WTC11 (cell line): ENCODE measurements around the gene VPS39.

Experiments
- FOXP1 ChIP-seq: sonication (generic); formaldehyde crosslinking; IDR thresholded peaks from 2 replicates; pipeline ENCODE4 v1.8.0; 2022; ENCODE audit warnings: missing genetic modification reagents, mild to moderate bottlenecking, moderate library complexity, borderline replicate concordance
- MYBL2 ChIP-seq: sonication (generic); formaldehyde crosslinking; IDR thresholded peaks from 2 replicates; pipeline ENCODE4 v1.8.1; 2023; ENCODE audit warnings: mild to moderate bottlenecking, moderate library complexity, missing genetic modification reagents
- NFYB ChIP-seq: sonication (generic); formaldehyde crosslinking; conservative IDR thresholded peaks from 2 replicates; pipeline ENCODE4 v1.8.0; 2022; ENCODE audit warnings: low read depth, missing genetic modification reagents
- NR2C2 ChIP-seq: sonication (generic); formaldehyde crosslinking; IDR thresholded peaks from 2 replicates; pipeline ENCODE4 v1.8.0; 2022; ENCODE audit warnings: mild to moderate bottlenecking, missing genetic modification reagents
- NR3C1 ChIP-seq: sonication (generic); formaldehyde crosslinking; conservative IDR thresholded peaks from 2 replicates; pipeline ENCODE4 v1.8.1; 2023; ENCODE audit warnings: low read depth, mild to moderate bottlenecking, missing genetic modification reagents
- SP1 ChIP-seq: sonication (generic); formaldehyde crosslinking; conservative IDR thresholded peaks from 2 replicates; pipeline ENCODE4 v1.8.1; 2022; ENCODE audit warnings: missing genetic modification reagents
- ZNF121 ChIP-seq: sonication (generic); formaldehyde crosslinking; IDR thresholded peaks from 2 replicates; pipeline ENCODE4 v1.8.0; 2023; ENCODE audit warnings: missing genetic modification reagents
- TF ChIP-seq, protein P1 (sequence below): sonication (generic); formaldehyde crosslinking; conservative IDR thresholded peaks from 2 replicates; pipeline ENCODE4 v1.8.1; 2022; ENCODE audit warnings: mild to moderate bottlenecking, missing genetic modification reagents
- TF ChIP-seq, protein P2 (sequence below): sonication (generic); formaldehyde crosslinking; IDR thresholded peaks from 2 replicates; pipeline ENCODE4 v1.8.1; 2022; ENCODE audit warnings: low read depth, mild to moderate bottlenecking, moderate library complexity, missing genetic modification reagents, borderline replicate concordance
- TF ChIP-seq, protein P3 (sequence below): fragments of 200-600 bp; IDR thresholded peaks from 2 replicates; pipeline ENCODE4 v1.8.0; 2022; ENCODE audit warnings: antibody characterized with exemption
- TF ChIP-seq, protein P4 (sequence below): sonication (generic); formaldehyde crosslinking; IDR thresholded peaks from 2 replicates; pipeline ENCODE4 v1.8.0; 2022; ENCODE audit warnings: mild to moderate bottlenecking, missing genetic modification reagents
- TF ChIP-seq, protein P5 (sequence below): sonication (generic); formaldehyde crosslinking; IDR thresholded peaks from 2 replicates; pipeline ENCODE4 v1.8.0; 2022; ENCODE audit warnings: mild to moderate bottlenecking, missing genetic modification reagents
- TF ChIP-seq, protein P6 (sequence below): sonication (generic); formaldehyde crosslinking; IDR thresholded peaks from 2 replicates; pipeline ENCODE4 v1.8.1; 2023; ENCODE audit warnings: mild to moderate bottlenecking, moderate library complexity, missing genetic modification reagents
- TF ChIP-seq, protein P7 (sequence below): sonication (generic); formaldehyde crosslinking; IDR thresholded peaks from 2 replicates; pipeline ENCODE4 v1.8.0; 2022; ENCODE audit warnings: mild to moderate bottlenecking, missing genetic modification reagents

DNA sequence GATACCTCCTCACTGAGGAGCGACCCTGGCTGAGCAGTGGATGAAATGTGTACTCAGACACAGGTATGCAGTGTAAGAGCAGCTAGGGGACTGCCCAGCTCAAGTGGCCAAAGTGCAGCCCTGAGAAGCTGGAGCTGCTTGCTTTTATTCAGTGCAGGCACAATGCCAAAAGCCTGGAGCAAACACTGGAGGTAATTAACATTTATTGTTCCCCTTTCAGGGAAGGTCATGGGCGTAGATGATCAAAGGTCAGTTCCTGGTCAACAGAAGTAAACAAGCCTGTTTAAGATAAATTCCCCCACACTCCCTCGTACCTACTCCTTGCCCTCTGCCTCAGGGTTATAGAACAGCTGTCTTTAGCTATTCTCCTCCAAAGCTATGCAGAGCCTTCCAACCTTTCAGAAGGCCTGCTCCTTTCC, 69.1 kb downstream of the VPS39 start:
- TF ChIP-seq, protein P1, sequence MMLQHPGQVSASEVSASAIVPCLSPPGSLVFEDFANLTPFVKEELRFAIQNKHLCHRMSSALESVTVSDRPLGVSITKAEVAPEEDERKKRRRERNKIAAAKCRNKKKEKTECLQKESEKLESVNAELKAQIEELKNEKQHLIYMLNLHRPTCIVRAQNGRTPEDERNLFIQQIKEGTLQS (CRISPR knock-in tag): no peak
- TF ChIP-seq, protein P2, sequence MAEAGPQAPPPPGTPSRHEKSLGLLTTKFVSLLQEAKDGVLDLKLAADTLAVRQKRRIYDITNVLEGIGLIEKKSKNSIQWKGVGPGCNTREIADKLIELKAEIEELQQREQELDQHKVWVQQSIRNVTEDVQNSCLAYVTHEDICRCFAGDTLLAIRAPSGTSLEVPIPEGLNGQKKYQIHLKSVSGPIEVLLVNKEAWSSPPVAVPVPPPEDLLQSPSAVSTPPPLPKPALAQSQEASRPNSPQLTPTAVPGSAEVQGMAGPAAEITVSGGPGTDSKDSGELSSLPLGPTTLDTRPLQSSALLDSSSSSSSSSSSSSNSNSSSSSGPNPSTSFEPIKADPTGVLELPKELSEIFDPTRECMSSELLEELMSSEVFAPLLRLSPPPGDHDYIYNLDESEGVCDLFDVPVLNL (CRISPR knock-in tag): no peak
- TF ChIP-seq NR3C1 (CRISPR knock-in tag) (no peak), NR2C2 (no peak), MYBL2 (CRISPR knock-in tag) (no peak), NFYB (CRISPR knock-in tag) (no peak), SP1 (CRISPR knock-in tag) (no peak), ZNF121 (no peak), FOXP1 (no peak)
- TF ChIP-seq, protein P3, sequence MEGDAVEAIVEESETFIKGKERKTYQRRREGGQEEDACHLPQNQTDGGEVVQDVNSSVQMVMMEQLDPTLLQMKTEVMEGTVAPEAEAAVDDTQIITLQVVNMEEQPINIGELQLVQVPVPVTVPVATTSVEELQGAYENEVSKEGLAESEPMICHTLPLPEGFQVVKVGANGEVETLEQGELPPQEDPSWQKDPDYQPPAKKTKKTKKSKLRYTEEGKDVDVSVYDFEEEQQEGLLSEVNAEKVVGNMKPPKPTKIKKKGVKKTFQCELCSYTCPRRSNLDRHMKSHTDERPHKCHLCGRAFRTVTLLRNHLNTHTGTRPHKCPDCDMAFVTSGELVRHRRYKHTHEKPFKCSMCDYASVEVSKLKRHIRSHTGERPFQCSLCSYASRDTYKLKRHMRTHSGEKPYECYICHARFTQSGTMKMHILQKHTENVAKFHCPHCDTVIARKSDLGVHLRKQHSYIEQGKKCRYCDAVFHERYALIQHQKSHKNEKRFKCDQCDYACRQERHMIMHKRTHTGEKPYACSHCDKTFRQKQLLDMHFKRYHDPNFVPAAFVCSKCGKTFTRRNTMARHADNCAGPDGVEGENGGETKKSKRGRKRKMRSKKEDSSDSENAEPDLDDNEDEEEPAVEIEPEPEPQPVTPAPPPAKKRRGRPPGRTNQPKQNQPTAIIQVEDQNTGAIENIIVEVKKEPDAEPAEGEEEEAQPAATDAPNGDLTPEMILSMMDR: no peak
- TF ChIP-seq, protein P4, sequence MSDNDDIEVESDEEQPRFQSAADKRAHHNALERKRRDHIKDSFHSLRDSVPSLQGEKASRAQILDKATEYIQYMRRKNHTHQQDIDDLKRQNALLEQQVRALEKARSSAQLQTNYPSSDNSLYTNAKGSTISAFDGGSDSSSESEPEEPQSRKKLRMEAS (CRISPR knock-in tag): no peak
- TF ChIP-seq, protein P5, sequence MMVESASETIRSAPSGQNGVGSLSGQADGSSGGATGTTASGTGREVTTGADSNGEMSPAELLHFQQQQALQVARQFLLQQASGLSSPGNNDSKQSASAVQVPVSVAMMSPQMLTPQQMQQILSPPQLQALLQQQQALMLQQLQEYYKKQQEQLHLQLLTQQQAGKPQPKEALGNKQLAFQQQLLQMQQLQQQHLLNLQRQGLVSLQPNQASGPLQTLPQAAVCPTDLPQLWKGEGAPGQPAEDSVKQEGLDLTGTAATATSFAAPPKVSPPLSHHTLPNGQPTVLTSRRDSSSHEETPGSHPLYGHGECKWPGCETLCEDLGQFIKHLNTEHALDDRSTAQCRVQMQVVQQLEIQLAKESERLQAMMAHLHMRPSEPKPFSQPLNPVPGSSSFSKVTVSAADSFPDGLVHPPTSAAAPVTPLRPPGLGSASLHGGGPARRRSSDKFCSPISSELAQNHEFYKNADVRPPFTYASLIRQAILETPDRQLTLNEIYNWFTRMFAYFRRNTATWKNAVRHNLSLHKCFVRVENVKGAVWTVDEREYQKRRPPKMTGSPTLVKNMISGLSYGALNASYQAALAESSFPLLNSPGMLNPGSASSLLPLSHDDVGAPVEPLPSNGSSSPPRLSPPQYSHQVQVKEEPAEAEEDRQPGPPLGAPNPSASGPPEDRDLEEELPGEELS (CRISPR knock-in tag): no peak
- TF ChIP-seq, protein P6, sequence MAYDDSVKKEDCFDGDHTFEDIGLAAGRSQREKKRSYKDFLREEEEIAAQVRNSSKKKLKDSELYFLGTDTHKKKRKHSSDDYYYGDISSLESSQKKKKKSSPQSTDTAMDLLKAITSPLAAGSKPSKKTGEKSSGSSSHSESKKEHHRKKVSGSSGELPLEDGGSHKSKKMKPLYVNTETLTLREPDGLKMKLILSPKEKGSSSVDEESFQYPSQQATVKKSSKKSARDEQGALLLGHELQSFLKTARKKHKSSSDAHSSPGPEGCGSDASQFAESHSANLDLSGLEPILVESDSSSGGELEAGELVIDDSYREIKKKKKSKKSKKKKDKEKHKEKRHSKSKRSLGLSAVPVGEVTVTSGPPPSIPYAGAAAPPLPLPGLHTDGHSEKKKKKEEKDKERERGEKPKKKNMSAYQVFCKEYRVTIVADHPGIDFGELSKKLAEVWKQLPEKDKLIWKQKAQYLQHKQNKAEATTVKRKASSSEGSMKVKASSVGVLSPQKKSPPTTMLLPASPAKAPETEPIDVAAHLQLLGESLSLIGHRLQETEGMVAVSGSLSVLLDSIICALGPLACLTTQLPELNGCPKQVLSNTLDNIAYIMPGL: no peak
- TF ChIP-seq, protein P7, sequence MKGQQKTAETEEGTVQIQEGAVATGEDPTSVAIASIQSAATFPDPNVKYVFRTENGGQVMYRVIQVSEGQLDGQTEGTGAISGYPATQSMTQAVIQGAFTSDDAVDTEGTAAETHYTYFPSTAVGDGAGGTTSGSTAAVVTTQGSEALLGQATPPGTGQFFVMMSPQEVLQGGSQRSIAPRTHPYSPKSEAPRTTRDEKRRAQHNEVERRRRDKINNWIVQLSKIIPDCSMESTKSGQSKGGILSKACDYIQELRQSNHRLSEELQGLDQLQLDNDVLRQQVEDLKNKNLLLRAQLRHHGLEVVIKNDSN (CRISPR knock-in tag): no peak
